Skeletal muscle satellite cell (primary cell): ENCODE results near the gene ADGRF5.

Experiments
- H3K27me3 ChIP-seq: 2 replicates; pipeline ENCODE4 v1.7.0; 2013; ENCODE audit warnings: low read length; ENCODE audit not compliant: control insufficient read depth, insufficient read depth
- H3K36me3 ChIP-seq: 2 replicates; pipeline ENCODE4 v1.7.0; 2013; ENCODE audit warnings: mild to moderate bottlenecking, control low read depth, low read length; ENCODE audit not compliant: insufficient read depth
- H3K4me1 ChIP-seq: 2 replicates; pipeline ENCODE4 v1.7.0; 2013; ENCODE audit warnings: low read length; ENCODE audit not compliant: control insufficient read depth, insufficient read depth
- H3K4me2 ChIP-seq: 2 replicates; pipeline ENCODE4 v1.7.0; 2013; ENCODE audit warnings: mild to moderate bottlenecking, low read length
- H3K4me3 ChIP-seq: 2 replicates; pipeline ENCODE4 v1.7.0; 2013; ENCODE audit warnings: low read length
- H3K9ac ChIP-seq: 2 replicates; pipeline ENCODE4 v1.7.0; 2013; ENCODE audit warnings: mild to moderate bottlenecking, low read depth, low read length, moderate library complexity
- H3K9me3 ChIP-seq: replicated peaks from 2 replicates; pipeline ENCODE4 v1.7.0; 2013; ENCODE audit warnings: mild to moderate bottlenecking, control low read depth, low read length

The ADGRF5 gene

GRCh38 chr6:46930331-46930730 lies 8.6 kb upstream of the ADGRF5 start:
- Histone ChIP-seq H3K4me1 (peaks cover 39% of the 10 kb centered on the region), H3K36me3 (no peaks in the 10 kb centered on the region), H3K9ac (no peak overlapping the region), H3K4me3 (no peak overlapping the region), H3K27me3 (no peaks in the 10 kb centered on the region), H3K9me3 (no peaks in the 10 kb centered on the region), H3K4me2 (no peak overlapping the region)

GRCh38 chr6:46927066-46927465 lies 5.3 kb upstream of the ADGRF5 start:
- Histone ChIP-seq H3K4me3 (peak overlapping the region; percentile 54), H3K9me3 (no peaks in the 10 kb centered on the region), H3K4me1 (peaks cover 41% of the 10 kb centered on the region), H3K9ac (peak overlapping the region; percentile 62), H3K4me2 (peak overlapping the region; percentile 69), H3K27me3 (no peaks in the 10 kb centered on the region), H3K36me3 (no peaks in the 10 kb centered on the region)

- Histone ChIP-seq H3K4me3 (peak overlapping the region; percentile 54), H3K4me1 (peaks cover 41% of the 10 kb centered on the region)
Measured at GRCh38 chr6:46926481-46926880, 4.7 kb upstream of the ADGRF5 start.

GRCh38 chr6:46925563-46926253 lies 4.0 kb upstream of the ADGRF5 start:
- Histone ChIP-seq H3K4me2 (peak overlapping the region; percentile 69), H3K4me3 (peak overlapping the region; percentile 39), H3K4me1 (peaks cover 41% of the 10 kb centered on the region), H3K9ac (peak overlapping the region; percentile 61), H3K36me3 (no peaks in the 10 kb centered on the region), H3K9me3 (no peaks in the 10 kb centered on the region), H3K27me3 (no peaks in the 10 kb centered on the region)

More at GRCh38 chr6:46926481-46926880, 4.7 kb upstream of the ADGRF5 start:
- H3K4me2 ChIP-seq, result peak overlapping the region; percentile 69
- peak overlapping the region; percentile 62 for H3K9ac ChIP-seq
- H3K9me3 ChIP-seq, result no peaks in the 10 kb centered on the region
- H3K36me3 ChIP-seq, result no peaks in the 10 kb centered on the region
- H3K27me3 ChIP-seq, result no peaks in the 10 kb centered on the region

GRCh38 chr6:46923476-46923875 lies 1.7 kb upstream of the ADGRF5 start:
- peak overlapping the region; percentile 10 for H3K4me3 ChIP-seq
- H3K4me1 ChIP-seq, result peaks cover 45% of the 10 kb centered on the region
- H3K27me3 ChIP-seq, result no peaks in the 10 kb centered on the region
- H3K9ac ChIP-seq, result peak overlapping the region; percentile 19
- H3K9me3 ChIP-seq, result no peaks in the 10 kb centered on the region
- no peaks in the 10 kb centered on the region for H3K36me3 ChIP-seq
- H3K4me2 ChIP-seq, result peak overlapping the region; percentile 29

GRCh38 chr6:46921059-46921458 lies 679 bp downstream of the ADGRF5 start:
- H3K9me3 ChIP-seq, result no peaks in the 10 kb centered on the region
- no peaks in the 10 kb centered on the region for H3K36me3 ChIP-seq
- no peak overlapping the region for H3K4me3 ChIP-seq
- no peak overlapping the region for H3K4me2 ChIP-seq
- H3K9ac ChIP-seq, result no peak overlapping the region
- H3K4me1 ChIP-seq, result peaks cover 31% of the 10 kb centered on the region
- H3K27me3 ChIP-seq, result no peaks in the 10 kb centered on the region

GRCh38 chr6:46918806-46919205 lies 2.9 kb downstream of the ADGRF5 start:
- Histone ChIP-seq H3K4me3 (no peak overlapping the region), H3K9ac (no peak overlapping the region), H3K27me3 (no peaks in the 10 kb centered on the region), H3K9me3 (no peaks in the 10 kb centered on the region), H3K4me1 (peaks cover 17% of the 10 kb centered on the region), H3K36me3 (no peaks in the 10 kb centered on the region), H3K4me2 (no peak overlapping the region)

- no peaks in the 10 kb centered on the region for H3K9me3 ChIP-seq
Measured at GRCh38 chr6:46917002-46917545, 4.7 kb downstream of the ADGRF5 start.

GRCh38 chr6:46915866-46916265 lies 5.9 kb downstream of the ADGRF5 start:
- no peak overlapping the region for H3K9ac ChIP-seq
- H3K36me3 ChIP-seq, result no peaks in the 10 kb centered on the region
- H3K4me1 ChIP-seq, result peaks cover 9% of the 10 kb centered on the region
- H3K9me3 ChIP-seq, result no peaks in the 10 kb centered on the region
- no peaks in the 10 kb centered on the region for H3K27me3 ChIP-seq
- no peak overlapping the region for H3K4me2 ChIP-seq
- no peak overlapping the region for H3K4me3 ChIP-seq

More at GRCh38 chr6:46917002-46917545, 4.7 kb downstream of the ADGRF5 start:
- H3K4me1 ChIP-seq, result peaks cover 9% of the 10 kb centered on the region
- H3K27me3 ChIP-seq, result no peaks in the 10 kb centered on the region
- H3K4me2 ChIP-seq, result no peak overlapping the region
- H3K36me3 ChIP-seq, result no peaks in the 10 kb centered on the region
- no peak overlapping the region for H3K9ac ChIP-seq
- no peak overlapping the region for H3K4me3 ChIP-seq

GRCh38 chr6:46915380-46915779 lies 6.4 kb downstream of the ADGRF5 start:
- H3K36me3 ChIP-seq, result no peaks in the 10 kb centered on the region
- H3K9ac ChIP-seq, result no peak overlapping the region
- peaks cover 9% of the 10 kb centered on the region for H3K4me1 ChIP-seq
- no peak overlapping the region for H3K4me2 ChIP-seq
- no peak overlapping the region for H3K4me3 ChIP-seq
- no peaks in the 10 kb centered on the region for H3K9me3 ChIP-seq
- H3K27me3 ChIP-seq, result no peaks in the 10 kb centered on the region

- Histone ChIP-seq H3K36me3 (no peaks in the 10 kb centered on the region), H3K4me2 (no peak overlapping the region), H3K4me1 (peaks cover 9% of the 10 kb centered on the region), H3K4me3 (no peak overlapping the region), H3K9ac (no peak overlapping the region), H3K9me3 (no peaks in the 10 kb centered on the region), H3K27me3 (no peaks in the 10 kb centered on the region)
Measured at GRCh38 chr6:46914279-46914810, 7.4 kb downstream of the ADGRF5 start.

- Histone ChIP-seq H3K9me3 (no peaks in the 10 kb centered on the region), H3K27me3 (no peaks in the 10 kb centered on the region), H3K36me3 (no peaks in the 10 kb centered on the region), H3K4me1 (no peaks in the 10 kb centered on the region), H3K4me3 (no peak overlapping the region), H3K9ac (no peak overlapping the region), H3K4me2 (no peak overlapping the region)
Measured at GRCh38 chr6:46909371-46909770, 12.4 kb downstream of the ADGRF5 start.
